Inflammatory macrophage treated with lipopolysaccharide for 4 hours (primary cell): ENCODE results near the gene FNBP1.

ENCODE experiments used
- DNase-seq: peaks from one replicate; pipeline ENCODE4 v3.0.0-alpha.2; 2020

Gene FNBP1

GRCh38 chr9:129888293-129889121 lies 154.5 kb downstream of the FNBP1 start:
- DNase-seq: peak; percentile 82

- peak; percentile 95 for DNase-seq
Measured at GRCh38 chr9:129887334-129888292, 155.4 kb downstream of the FNBP1 start.

GRCh38 chr9:129886226-129887174 lies 156.5 kb downstream of the FNBP1 start:
- DNase-seq: peak; percentile 52

- DNase-seq: peak; percentile 97
Measured at GRCh38 chr9:129885670-129886106, 157.3 kb downstream of the FNBP1 start.

GRCh38 chr9:129885018-129885669 lies 157.8 kb downstream of the FNBP1 start:
- DNase-seq: peak; percentile 43

- DNase-seq: peak; percentile 89
Measured at GRCh38 chr9:129884220-129885017, 158.6 kb downstream of the FNBP1 start.

GRCh38 chr9:129881547-129882324 lies 161.3 kb downstream of the FNBP1 start:
- no peak for DNase-seq

GRCh38 chr9:129880654-129881546 lies 162.1 kb downstream of the FNBP1 start:
- DNase-seq: no peak

GRCh38 chr9:129879991-129880653 lies 162.9 kb downstream of the FNBP1 start:
- no peak for DNase-seq

- no peak for DNase-seq
Measured at GRCh38 chr9:129879103-129879699, 163.8 kb downstream of the FNBP1 start.

- no peak for DNase-seq
Measured at GRCh38 chr9:129878291-129878690, 164.7 kb downstream of the FNBP1 start.

- no peak for DNase-seq
Measured at GRCh38 chr9:129876815-129877214, 166.2 kb downstream of the FNBP1 start.

- no peak for DNase-seq
Measured at GRCh38 chr9:129875687-129876395, 167.1 kb downstream of the FNBP1 start.

- DNase-seq: no peak
Measured at GRCh38 chr9:129875181-129875611, 167.8 kb downstream of the FNBP1 start.

GRCh38 chr9:129874261-129875101 lies 168.5 kb downstream of the FNBP1 start:
- no peak for DNase-seq

- no peak for DNase-seq
Measured at GRCh38 chr9:129873563-129874190, 169.3 kb downstream of the FNBP1 start.
